ENCODE results near the gene RPS27.
"Not testable (repeated sequence)": the region's sequence is repeated elsewhere in the genome, so short reads cannot be mapped to it uniquely, and the experiment has no call there.

The RPS27 gene

DNA sequence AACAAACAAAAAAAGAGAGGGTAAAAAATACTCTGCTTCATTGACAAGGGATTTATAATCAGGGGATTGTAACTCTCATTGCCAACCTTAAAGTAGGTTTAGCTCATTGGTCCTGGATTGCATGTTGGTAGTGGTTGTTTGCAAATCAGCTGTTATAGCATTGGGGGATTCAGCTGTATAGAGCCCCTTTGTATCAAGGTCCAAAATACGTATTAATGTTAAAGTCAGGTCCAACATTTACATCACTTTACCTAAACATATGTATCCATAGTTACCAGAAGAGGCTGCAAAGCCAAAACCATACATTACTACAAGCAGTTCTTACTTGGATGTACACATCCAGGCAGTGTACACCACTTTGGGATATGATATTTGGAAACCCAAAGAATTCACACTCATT is 29.4 kb downstream of the RPS27 start:
- no peaks in the 10 kb centered on the region for H3K27me3 ChIP-seq (ENCODE audit: control insufficient read depth, insufficient read depth, low read length)
- no peaks in the 10 kb centered on the region for H3K4me1 ChIP-seq (ENCODE audit: control insufficient read depth, insufficient read depth, low read length)
- no peak overlapping the region for H3K4me3 ChIP-seq (ENCODE audit: low read depth, low read length)
- H3K9ac ChIP-seq (ENCODE audit: low read length) = no peak overlapping the region
- H3K27ac ChIP-seq (ENCODE audit: low read depth, low read length) = no peak overlapping the region
- H3K36me3 ChIP-seq (ENCODE audit: control insufficient read depth, insufficient read depth, low read length) = no peaks in the 10 kb centered on the region
- no peaks in the 10 kb centered on the region for H3K9me3 ChIP-seq (ENCODE audit: control insufficient read depth, insufficient read depth, low read depth, low read length)

DNA sequence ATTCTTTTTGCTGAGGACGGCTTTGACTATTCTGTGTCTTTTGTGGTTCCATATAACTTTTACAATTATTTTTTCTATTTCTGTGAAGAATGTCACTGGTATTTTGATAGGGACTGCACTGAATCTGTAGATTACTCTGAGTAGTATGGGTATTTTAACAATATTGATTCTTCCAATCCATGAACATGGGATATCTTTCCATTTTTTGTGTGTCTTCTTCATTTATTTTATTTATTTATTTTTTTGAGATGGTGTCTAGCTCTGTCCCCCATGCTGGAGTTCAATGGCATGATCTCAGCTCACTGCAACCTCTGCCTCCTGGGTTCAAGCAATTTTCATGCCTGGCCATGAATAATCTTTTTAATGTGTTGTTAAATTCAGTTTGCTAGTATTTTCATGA is 43.1 kb downstream of the RPS27 start:
- not testable (repeated sequence) for H3K4me3 ChIP-seq (ENCODE audit: low read depth, low read length)

More for the DNA sequence above, 43.1 kb downstream of the RPS27 start:
- not testable (repeated sequence) for H3K27me3 ChIP-seq (ENCODE audit: control insufficient read depth, insufficient read depth, low read length); H3K36me3 ChIP-seq (ENCODE audit: control insufficient read depth, insufficient read depth, low read length); H3K9ac ChIP-seq (ENCODE audit: low read length); H3K4me1 ChIP-seq (ENCODE audit: control insufficient read depth, insufficient read depth, low read length); H3K27ac ChIP-seq (ENCODE audit: low read depth, low read length); H3K9me3 ChIP-seq (ENCODE audit: control insufficient read depth, insufficient read depth, low read depth, low read length)
